Right cardiac atrium (tissue), 5 donors: ENCODE measurements around the gene XXYLT1. TPM values are rescaled to one million over a fixed set of nuclear protein-coding genes. Genes with fewer than 3 reads are reported as not detected.
"Not testable (repeated sequence)": the region's sequence is repeated elsewhere in the genome, so short reads cannot be mapped to it uniquely, and the experiment has no call there.

Experiments used
- ATAC-seq, 2 donors: fragments of 200-7000 bp; cut with Tn5 transposase; one replicate each; pipeline versions ENCODE4 v1.8.0 to v1.9.1; 2020; ENCODE audit warnings: moderate library complexity in 2 of 2, mild to moderate bottlenecking in 1 of 2
- DNase-seq, 3 donors: peaks; one replicate each; pipeline ENCODE4 v3.0.0-alpha.2; 2020
- H3K27ac ChIP-seq: one replicate; pipeline ENCODE4 v1.5.1; 2013; ENCODE audit warnings: mild to moderate bottlenecking, low read length, control low read depth, moderate library complexity
- H3K27me3 ChIP-seq: one replicate; pipeline ENCODE4 v1.6.1; 2013; ENCODE audit not compliant: control insufficient read depth, insufficient read depth
- H3K4me1 ChIP-seq: one replicate; pipeline ENCODE4 v1.6.1; 2013; ENCODE audit warnings: low read length; ENCODE audit not compliant: control insufficient read depth, insufficient read depth
- H3K4me3 ChIP-seq: one replicate; pipeline ENCODE4 v1.5.1; 2013; ENCODE audit warnings: low read length, control low read depth
- H3K9me3 ChIP-seq: one replicate; pipeline ENCODE4 v1.6.1; 2013; ENCODE audit warnings: low read length; ENCODE audit not compliant: control insufficient read depth
- WGBS: extraction: QIAGEN DNeasy Blood & Tissue Kit; methylation state at CpG from one replicate; pipeline ENCODE4 v1.1.7; 2013; 5-methylcytosine and 5-hydroxymethylcytosine counted together
- intact Hi-C, 4 donors: fragments of 100-400 bp; cut with DNase I; formaldehyde crosslinking; loops; one replicate each; pipeline versions ENCODE4 v1.11.0 to v1.14.0; 2022 to 2023
- long read RNA-seq, 4 donors: library from polyadenylated mRNA; unstranded; transcript quantifications; one replicate each; pipeline ENCODE4 v2.0.0, GENCODE V29; 2020 to 2021
- polyA plus RNA-seq: library from polyadenylated mRNA; stranded (reverse); fragments of 200-250 nt; gene quantifications from one replicate; pipeline ENCODE4 v1.2.3, GENCODE V29; 2013
- total RNA-seq, 4 donors: library from RNA; stranded (reverse); fragmentation: NEBNext Ultra II Directional; extraction: Animal tissue kit (Norgen Biotek cat#: 25700); gene quantifications; one replicate each; pipeline ENCODE4 v1.2.1, GENCODE V29; 2021
- donor health status: healthy with polysubstance abuse.
- donor health status: DM: no; HTN: yes; CAD: no.
- donor health status: DM: no; HTN: no; CAD: no.
- donor health status: DM: no; HTN: yes; CAD: no; lungs with severe emphysema.
- donor health status: DM: yes; HTN: yes; CAD: no.

XXYLT1 gene, protein sequence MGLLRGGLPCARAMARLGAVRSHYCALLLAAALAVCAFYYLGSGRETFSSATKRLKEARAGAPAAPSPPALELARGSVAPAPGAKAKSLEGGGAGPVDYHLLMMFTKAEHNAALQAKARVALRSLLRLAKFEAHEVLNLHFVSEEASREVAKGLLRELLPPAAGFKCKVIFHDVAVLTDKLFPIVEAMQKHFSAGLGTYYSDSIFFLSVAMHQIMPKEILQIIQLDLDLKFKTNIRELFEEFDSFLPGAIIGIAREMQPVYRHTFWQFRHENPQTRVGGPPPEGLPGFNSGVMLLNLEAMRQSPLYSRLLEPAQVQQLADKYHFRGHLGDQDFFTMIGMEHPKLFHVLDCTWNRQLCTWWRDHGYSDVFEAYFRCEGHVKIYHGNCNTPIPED
- total RNA-seq: 1 to 10 TPM; 4.3 to 6.2 (median 4.9) TPM
- polyA plus RNA-seq: 3.3 TPM
- long read RNA-seq, donor 1, transcript XXYLT1-201 (4 exons, 2,727 nt): major isoform, 9 of 12 reads
- long read RNA-seq, donor 1, partial matches to known transcripts: 0 of 12 reads
- long read RNA-seq, donor 1, other reads (novel, unspliced or antisense): 3 of 12 reads
- long read RNA-seq, donor 2, transcript XXYLT1-201 (4 exons, 2,727 nt): major isoform, 8 of 12 reads
- long read RNA-seq, donor 2, partial matches to known transcripts: 0 of 12 reads
- long read RNA-seq, donor 2, other reads (novel, unspliced or antisense): 3 of 12 reads
- long read RNA-seq, donor 3, transcript XXYLT1-201 (4 exons, 2,727 nt): major isoform, 13 of 20 reads
- long read RNA-seq, donor 3, partial matches to known transcripts: 2 of 20 reads
- long read RNA-seq, donor 3, other reads (novel, unspliced or antisense): 5 of 20 reads
- long read RNA-seq, donor 4, partial matches to known transcripts: 0 of 4 reads
- long read RNA-seq, donor 4, other reads (novel, unspliced or antisense): 1 of 4 reads

GRCh38 chr3:195270817-195271409 lies at the start of gene XXYLT1:
XXYLT1 (minus strand) TSS chr3:195271159; CDS start chr3:195271058, 101 bp downstream.
- intact Hi-C loops: loop anchor here in 3 of 4 donors (2.0 kb wide), 1 partner anchor 252 kb away; no protein-coding TSS in a partner anchor
- Histone ChIP-seq H3K4me1 (peaks cover 5% of the 10 kb centered on the region), H3K27ac (peak within 1 kb of the TSS; percentile 90), H3K9me3 (no peaks in the 10 kb centered on the region), H3K4me3 (peak within 1 kb of the TSS; percentile 82), H3K27me3 (no peaks in the 10 kb centered on the region)
- peak; percentile 93 to 97 (median 97) for DNase-seq
- ATAC-seq: peak; percentile 97
- under 1% methylated on average over 75 of the region's 75 CpGs for WGBS

DNA sequence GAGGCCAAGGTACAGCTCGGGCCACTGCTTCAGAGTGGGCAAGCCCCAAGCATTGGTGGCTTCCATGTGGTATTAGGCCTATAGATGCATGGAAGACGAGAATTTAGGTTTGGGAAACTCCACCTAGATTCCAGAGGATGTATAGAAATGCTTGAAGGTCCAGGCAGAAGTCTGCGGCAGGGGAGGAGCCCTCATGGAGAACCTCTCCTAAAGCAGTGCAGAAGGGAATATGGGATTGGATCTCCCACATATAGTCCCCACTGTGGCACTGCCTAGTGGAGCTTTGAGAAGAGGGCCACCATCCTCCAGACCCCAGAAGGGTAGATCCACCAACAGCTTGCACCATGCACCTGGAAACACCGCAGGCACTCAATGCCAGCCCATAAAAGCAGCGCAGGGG lies 48.1 kb upstream of the XXYLT1 start:
- Histone ChIP-seq H3K27ac (no peak overlapping the region), H3K27me3 (no peaks in the 10 kb centered on the region), H3K4me1 (no peaks in the 10 kb centered on the region), H3K9me3 (no peaks in the 10 kb centered on the region), H3K4me3 (no peak overlapping the region)
- intact Hi-C loops: no loop called here
- ATAC-seq (no peak), DNase-seq (no peak)
- 98% methylated on average over 5 of the region's 5 CpGs for WGBS

GRCh38 chr3:195312714-195313113 lies 41.8 kb upstream of the XXYLT1 start:
- intact Hi-C loops: no loop called here
- Histone ChIP-seq H3K4me3 (no peak overlapping the region), H3K9me3 (no peaks in the 10 kb centered on the region), H3K27me3 (no peaks in the 10 kb centered on the region), H3K27ac (no peak overlapping the region), H3K4me1 (no peaks in the 10 kb centered on the region)
- WGBS: 67% methylated on average over 6 of the region's 6 CpGs
- ATAC-seq (no peak), DNase-seq (no peak)

- H3K27me3 ChIP-seq: no peaks in the 10 kb centered on the region
- no peaks in the 10 kb centered on the region for H3K9me3 ChIP-seq
- ATAC-seq: no peak
- intact Hi-C loops: no loop called here
- no peak for DNase-seq
- H3K27ac ChIP-seq: no peak overlapping the region
- no peak overlapping the region for H3K4me3 ChIP-seq
- no peaks in the 10 kb centered on the region for H3K4me1 ChIP-seq
Measured at GRCh38 chr3:195307711-195308110, 36.8 kb upstream of the XXYLT1 start.

DNA sequence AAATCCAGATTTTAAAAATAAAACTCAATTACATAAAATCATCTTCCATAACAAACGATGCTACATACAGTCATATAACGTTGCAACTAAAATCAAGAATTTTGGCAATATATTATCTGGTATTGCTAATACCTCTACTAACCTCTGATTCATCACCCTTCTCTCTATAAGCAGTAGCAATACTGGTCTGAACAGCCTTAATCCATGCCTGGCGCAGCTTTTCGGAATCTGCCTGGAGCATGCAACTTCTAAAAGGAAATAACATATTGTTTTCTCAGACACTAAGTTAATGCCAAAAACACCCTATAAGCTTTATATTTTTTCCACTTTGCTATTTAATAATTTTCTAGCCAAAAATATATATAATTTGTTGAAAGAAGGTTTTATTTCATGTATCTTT lies 35.4 kb upstream of the XXYLT1 start:
- Histone ChIP-seq H3K27me3 (no peaks in the 10 kb centered on the region), H3K27ac (no peak overlapping the region), H3K9me3 (no peaks in the 10 kb centered on the region), H3K4me1 (no peaks in the 10 kb centered on the region), H3K4me3 (no peak overlapping the region)
- intact Hi-C loops: no loop called here
- ATAC-seq (no peak), DNase-seq (no peak)
- WGBS: 98% methylated on average over 4 of the region's 4 CpGs

- WGBS: 96% methylated on average over 3 of the region's 3 CpGs
- H3K4me1 ChIP-seq: no peaks in the 10 kb centered on the region
- no peak overlapping the region for H3K4me3 ChIP-seq
- DNase-seq (no peak), ATAC-seq (no peak)
- no peak overlapping the region for H3K27ac ChIP-seq
- no peaks in the 10 kb centered on the region for H3K27me3 ChIP-seq
- H3K9me3 ChIP-seq: no peaks in the 10 kb centered on the region
- intact Hi-C loops: no loop called here
Measured at GRCh38 chr3:195302431-195302830, 31.5 kb upstream of the XXYLT1 start.

DNA sequence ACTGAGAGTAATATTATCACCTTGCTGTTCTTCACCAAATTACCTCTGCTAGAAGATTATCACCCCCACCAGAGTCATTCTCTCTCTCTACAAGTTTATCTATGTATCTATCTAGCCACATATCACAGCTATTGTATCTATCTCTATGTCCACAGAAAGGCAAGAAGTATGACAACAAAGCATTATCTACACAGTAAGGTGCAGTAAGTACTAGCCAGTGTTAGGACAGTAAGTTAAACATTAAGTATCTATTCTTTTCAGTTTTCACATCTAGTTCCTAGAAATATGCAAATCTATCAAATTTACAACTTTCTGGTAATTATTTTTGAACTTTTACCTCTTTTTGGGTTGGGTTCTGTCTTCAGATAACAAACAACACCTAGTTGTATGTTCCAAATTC lies 26.5 kb upstream of the XXYLT1 start:
- DNase-seq: no peak
- ATAC-seq: no peak
- Histone ChIP-seq H3K4me1 (no peaks in the 10 kb centered on the region), H3K9me3 (no peaks in the 10 kb centered on the region), H3K4me3 (no peak overlapping the region), H3K27me3 (no peaks in the 10 kb centered on the region), H3K27ac (no peak overlapping the region)
- intact Hi-C loops: no loop called here

- intact Hi-C loops: no loop called here
- Histone ChIP-seq H3K4me1 (no peaks in the 10 kb centered on the region), H3K27ac (no peak overlapping the region), H3K27me3 (no peaks in the 10 kb centered on the region), H3K4me3 (no peak overlapping the region), H3K9me3 (no peaks in the 10 kb centered on the region)
- ATAC-seq (no peak), DNase-seq (no peak)
- 95% methylated on average over 1 of the region's 1 CpG for WGBS
Measured at GRCh38 chr3:195296662-195297061, 25.7 kb upstream of the XXYLT1 start.

- no peaks in the 10 kb centered on the region for H3K27me3 ChIP-seq
Measured at GRCh38 chr3:195291121-195291520, 20.2 kb upstream of the XXYLT1 start.

GRCh38 chr3:195290643-195291042 lies 19.7 kb upstream of the XXYLT1 start:
- H3K27ac ChIP-seq, H3K9me3 ChIP-seq, DNase-seq, ATAC-seq, H3K27me3 ChIP-seq, H3K4me3 ChIP-seq, H3K4me1 ChIP-seq, intact Hi-C loops: not testable (repeated sequence)
- WGBS: 96% methylated on average over 5 of the region's 5 CpGs

More at GRCh38 chr3:195291121-195291520, 20.2 kb upstream of the XXYLT1 start:
- Histone ChIP-seq H3K27ac (no peak overlapping the region), H3K9me3 (no peaks in the 10 kb centered on the region), H3K4me3 (no peak overlapping the region), H3K4me1 (no peaks in the 10 kb centered on the region)
- WGBS: 90% methylated on average over 1 of the region's 1 CpG
- ATAC-seq (no peak), DNase-seq (no peak)
- intact Hi-C loops: no loop called here
